GM18951 (cell line): ENCODE data around the gene RAB31.
"Not testable (repeated sequence)": the region's sequence is repeated elsewhere in the genome, so short reads cannot be mapped to it uniquely, and the experiment has no call there.

ENCODE experiments used
- POLR2A ChIP-seq: IDR thresholded peaks from 4 replicates; pipeline ENCODE4 v1.6.1; 2011; ENCODE audit warnings: mild to moderate bottlenecking; ENCODE audit not compliant: insufficient read length, insufficient read depth; ENCODE audit errors: extremely low read depth
- in situ Hi-C: fragments of 300-500 bp; cut with MboI; formaldehyde crosslinking; loops from one replicate; pipeline ENCODE4 v1.12.0; 2022; ENCODE audit warnings: low sequenced_read_pairs, mixed read lengths, inconsistent platforms; ENCODE audit not compliant: unreplicated experiment

Gene RAB31

DNA sequence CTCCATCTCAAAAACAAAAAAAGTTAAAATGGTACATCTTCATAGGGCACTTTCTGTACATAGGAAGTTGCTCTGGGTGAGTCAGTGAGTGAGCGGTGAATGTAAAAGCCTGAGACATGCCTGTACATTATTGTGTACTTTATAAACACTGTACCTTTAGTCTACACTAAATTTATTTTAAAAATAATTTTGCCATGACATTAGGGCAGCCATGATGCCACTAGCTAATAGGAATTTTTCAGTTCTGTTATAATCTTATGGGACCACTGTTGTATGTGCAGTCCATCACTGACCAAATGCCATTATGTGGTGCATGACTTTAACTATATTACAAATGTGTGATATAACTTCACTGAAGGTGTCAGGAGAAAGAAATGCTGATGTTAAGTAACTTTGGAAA lies 166.6 kb downstream of the RAB31 start:
- in situ Hi-C loops, result no loop called here

DNA sequence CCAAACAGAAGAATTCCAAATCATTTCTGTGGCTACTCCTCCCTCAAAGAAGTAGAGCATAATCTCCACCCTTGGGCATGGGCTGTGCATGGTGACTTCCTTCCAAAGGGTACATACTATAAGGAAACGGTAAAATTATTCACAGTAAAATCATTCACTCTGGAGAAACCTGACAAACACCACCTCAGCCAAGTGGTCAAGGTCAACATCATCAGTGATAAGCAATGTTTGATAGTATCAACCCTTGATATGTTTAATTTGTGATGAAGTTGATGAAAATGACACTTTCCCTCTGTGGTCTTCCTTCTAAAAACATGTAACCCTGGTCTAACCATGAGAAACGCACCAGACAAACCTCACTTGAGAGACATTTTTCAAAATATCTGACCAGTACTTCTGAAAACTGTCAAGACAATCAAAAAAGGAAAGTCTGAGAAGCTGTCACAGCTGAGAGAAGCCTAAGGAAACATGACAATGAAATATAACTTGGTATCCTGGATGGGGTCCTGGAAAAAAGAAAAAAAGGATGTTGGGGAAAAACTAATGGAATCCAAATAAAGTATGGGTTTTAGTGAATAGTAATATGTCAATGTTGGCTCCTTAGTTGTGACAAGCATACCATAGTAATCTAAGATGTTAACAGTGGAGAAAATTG lies 168.2 kb downstream of the RAB31 start:
- in situ Hi-C loops, result no loop called here

More for the DNA sequence above, 166.6 kb downstream of the RAB31 start:
- TF ChIP-seq POLR2A, result no peak

DNA sequence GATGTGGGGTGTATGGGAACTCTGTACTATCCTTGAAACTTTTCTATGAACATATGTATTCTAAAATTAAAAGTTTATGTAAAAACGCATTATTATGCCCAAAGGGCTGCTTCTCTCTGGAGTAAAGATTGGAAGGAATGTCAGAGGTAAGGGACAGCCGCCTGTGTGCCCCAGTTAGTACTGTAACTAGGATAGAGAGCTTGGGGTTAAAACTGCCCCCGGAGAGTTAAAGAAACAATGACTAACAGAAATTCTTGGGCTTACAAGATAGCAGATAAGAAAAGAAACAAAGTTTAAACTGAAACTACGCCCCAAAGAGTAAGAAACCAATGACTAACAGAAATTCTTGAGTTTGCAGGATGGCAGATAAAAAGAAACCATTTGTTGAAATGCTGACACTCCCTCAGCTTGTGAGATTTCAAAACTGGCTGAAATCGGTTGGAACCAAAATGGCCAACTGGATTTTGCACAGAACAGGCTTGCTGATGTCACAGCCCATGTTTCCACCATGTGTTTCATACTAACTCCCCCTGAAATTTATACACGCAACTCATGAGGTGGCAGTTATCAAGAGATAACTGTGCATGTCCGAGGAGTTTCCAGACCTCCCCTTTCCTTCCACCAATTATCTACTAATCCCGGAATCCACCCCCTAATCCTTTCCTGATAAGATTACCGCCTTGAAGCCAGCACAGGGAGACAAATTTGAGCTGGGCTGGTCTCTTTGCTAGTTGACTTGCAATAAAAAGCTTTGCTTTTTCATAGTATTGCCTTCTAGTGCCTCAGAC lies 169.0 kb downstream of the RAB31 start:
- in situ Hi-C loops, result no loop called here
- no peak for TF ChIP-seq POLR2A

More for the DNA sequence above, 168.2 kb downstream of the RAB31 start:
- TF ChIP-seq POLR2A, result no peak

DNA sequence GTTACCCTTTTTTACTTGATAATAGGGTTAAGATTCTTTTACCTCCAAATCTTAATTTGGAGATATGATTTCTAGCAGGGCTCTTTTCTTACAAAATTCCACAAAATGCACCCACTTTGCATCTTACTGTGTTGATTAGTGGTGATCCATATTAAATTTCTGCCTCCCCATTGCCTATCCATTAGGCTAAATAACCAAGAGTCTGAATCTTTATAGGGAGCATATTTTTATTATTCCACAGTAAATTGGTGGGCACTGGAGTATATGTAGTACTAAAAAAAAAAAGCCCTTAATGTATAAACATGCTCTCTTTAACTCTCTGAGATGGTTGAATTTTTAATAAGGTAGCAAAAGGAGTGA lies 169.5 kb downstream of the RAB31 start:
- in situ Hi-C loops, result no loop called here
- no peak for TF ChIP-seq POLR2A

DNA sequence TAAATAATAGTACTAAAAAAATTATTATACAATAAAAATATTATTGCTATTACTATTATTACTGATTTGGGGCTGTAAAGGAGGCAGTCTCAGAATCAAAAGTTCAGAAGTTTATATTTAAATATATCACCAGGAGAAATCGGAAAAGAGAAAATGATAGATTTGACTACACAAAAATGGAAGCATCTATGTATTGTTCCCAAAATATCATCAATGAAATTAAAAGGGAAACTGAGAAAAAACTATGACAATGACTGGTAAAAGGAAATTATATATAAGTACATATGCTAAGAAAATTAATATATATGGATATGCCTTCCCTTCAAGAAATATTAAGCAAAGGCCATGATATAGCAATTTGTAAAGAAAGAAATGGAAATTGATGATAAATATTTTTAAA lies 170.0 kb downstream of the RAB31 start:
- no peak for TF ChIP-seq POLR2A
- in situ Hi-C loops, result no loop called here

DNA sequence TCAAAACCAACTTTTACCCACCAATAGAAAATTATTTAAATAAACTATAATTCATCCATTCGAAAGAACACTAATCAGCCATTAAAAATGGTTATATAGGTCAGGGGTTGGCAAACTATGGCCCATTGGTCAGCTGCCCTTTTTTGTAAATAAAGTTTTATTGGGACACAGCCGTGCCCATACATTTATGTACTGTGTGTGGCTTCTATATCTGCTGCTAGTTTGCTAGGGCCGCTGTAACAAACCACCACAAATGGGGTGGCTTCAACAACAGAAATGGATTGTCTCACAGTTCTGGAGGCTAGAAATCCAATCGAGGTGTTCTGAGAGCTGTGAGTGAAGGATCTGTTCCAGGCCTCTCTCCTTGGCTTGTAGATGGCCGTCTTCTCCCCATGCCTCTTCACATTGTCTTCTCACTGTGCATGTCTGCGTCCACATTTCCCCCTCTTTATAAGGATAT lies 170.7 kb downstream of the RAB31 start:
- no peak for TF ChIP-seq POLR2A
- in situ Hi-C loops, result no loop called here

DNA sequence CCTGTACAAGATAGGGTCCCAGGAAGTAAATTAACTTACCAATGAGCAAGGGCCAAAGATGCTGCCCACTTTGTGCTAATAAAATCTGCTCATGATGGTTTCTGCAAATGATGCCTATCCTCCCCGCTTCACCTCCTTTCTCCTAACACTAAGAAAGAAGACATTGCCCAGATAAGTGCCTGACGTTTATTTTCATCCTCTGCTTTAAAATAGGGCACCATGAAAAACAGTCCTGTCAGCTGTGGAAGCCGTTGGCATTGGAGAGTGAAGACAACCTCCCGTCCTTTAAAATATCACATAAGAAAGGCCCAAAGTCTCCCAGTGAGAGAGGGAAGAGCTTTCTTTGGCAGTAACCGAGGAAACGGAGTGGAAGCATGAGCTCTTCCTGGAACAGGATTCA lies 176.0 kb downstream of the RAB31 start:
- in situ Hi-C loops, result no loop called here
- TF ChIP-seq POLR2A, result no peak

DNA sequence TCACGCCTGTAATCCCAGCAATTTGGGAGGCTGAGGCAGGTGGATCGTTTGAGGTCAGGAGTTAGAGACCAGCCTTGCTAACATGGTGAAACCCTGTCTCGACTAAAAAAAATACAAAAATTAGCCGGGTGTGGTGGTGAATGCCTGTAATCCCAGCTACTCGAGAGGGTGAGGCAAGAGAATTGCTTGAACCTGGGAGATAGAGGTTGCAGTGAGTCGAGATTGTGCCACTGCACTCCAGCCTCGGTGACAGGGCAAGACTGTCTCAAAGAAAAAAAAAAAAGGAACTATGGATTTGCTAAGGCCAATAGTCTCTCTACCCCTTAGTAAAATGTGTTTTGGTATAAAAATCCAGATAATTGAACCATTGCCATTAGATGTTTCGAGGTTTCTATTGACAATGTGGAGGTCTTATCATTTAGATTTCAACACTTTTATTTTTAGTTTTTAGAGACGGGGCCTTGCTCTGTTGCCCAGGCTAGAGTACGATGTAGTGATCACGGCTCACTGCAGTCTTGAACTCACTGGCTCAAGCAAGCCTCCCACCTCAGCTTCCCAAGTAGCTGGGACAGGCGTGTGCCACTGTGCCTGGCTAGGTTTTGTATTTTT lies 176.5 kb downstream of the RAB31 start:
- in situ Hi-C loops, result no loop called here

DNA sequence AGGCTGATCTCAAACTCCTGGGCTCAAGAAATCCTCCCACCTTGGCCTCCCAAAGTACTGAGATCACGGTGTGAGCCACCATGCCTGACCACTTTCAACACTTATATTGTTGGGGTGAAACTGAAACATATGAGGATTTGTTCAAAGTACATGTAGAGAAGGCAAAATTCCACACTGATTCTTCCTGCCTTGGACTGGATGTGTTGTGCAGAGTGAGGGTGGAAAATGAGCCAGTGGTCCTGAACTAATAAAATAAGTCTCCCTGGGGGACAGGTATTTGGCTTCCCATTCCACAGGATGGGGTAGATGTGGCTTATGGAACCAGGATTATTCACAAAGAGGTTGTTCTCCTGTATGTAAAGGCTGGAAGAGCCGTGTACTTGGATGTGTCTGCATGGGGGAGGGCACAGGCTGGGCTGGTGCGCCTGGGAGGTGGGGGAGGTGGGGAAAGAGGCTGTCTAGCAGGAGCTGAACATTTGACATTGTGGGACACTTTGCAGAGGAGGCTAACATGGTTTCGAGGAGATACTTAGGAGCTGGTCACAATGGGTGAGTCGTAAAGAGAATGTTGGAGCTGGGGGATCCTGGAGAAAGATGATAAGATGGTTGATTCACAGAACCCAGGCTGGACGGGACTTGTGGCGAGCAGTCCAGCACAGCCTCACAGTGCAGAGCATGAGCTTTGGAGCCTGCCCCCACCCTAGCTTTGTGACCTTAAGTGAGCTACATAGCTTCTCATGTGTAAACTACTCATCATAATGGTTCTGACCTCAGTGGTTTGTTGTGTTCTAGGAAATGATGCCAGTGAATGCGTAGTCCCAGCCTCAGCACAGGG lies 177.3 kb downstream of the RAB31 start, which contains the start of gene TXNDC2:
Gene TXNDC2 (plus strand): TSS at position 804 of the 835 bp plus-strand sequence. CDS start 708 bp downstream, outside the sequence.
- in situ Hi-C loops, result no loop called here
- TF ChIP-seq POLR2A, result no peak

More for the DNA sequence above, 176.5 kb downstream of the RAB31 start:
- no peak for TF ChIP-seq POLR2A

DNA sequence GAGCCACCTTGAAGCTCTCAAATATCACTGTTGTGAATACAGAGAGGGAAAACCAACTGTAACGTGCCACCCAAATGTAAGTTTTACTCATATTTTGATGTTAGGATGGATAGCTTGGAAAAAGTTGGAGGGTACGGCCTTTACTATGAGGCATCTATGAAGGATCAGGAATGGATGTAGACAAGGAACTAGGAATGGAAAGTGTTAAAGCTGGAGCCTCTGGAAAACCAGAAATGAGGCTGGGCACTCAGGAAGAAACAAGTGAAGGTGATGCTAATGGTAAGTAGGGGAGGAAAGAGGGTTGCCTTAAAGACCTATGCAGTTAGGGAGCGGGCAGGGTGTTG lies 177.9 kb downstream of the RAB31 start:
- in situ Hi-C loops, result no loop called here
- no peak for TF ChIP-seq POLR2A

DNA sequence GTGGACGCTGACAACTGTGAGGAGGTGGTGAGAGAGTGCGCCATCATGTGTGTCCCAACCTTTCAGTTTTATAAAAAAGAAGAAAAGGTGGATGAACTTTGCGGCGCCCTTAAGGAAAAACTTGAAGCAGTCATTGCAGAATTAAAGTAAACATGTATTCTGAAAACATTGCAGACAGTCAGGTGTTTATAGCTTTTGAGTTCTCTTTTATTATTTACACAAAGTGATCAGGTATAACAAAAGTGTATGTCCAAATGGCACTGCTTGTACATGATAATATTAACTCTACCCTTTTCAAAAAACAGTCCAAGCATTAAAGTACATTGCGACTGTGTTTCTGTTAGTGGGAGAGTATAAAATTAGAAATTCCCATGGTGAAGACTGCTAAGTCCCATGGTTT lies 179.9 kb downstream of the RAB31 start:
- in situ Hi-C loops, result no loop called here

DNA sequence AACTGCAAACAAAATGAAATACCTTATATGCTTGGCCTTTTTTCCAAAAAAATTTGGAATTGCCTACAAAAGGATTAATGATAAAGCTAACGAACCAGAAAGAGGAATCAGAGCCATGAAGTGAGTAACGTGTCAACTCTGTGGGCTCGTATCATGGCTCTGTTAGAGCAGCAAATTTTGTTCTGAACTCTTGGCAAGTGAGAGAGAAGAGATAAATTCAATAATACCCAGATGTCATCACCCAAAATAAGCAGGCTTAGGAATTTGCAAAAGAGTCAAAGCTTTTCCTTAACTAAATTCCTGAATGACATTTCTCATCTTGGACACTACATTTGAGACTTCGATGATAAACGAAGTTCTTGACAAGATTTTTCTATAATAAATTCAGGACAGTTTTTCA lies 182.1 kb downstream of the RAB31 start:
- TF ChIP-seq POLR2A, result no peak
- in situ Hi-C loops, result no loop called here

More for the DNA sequence above, 179.9 kb downstream of the RAB31 start:
- no peak for TF ChIP-seq POLR2A

DNA sequence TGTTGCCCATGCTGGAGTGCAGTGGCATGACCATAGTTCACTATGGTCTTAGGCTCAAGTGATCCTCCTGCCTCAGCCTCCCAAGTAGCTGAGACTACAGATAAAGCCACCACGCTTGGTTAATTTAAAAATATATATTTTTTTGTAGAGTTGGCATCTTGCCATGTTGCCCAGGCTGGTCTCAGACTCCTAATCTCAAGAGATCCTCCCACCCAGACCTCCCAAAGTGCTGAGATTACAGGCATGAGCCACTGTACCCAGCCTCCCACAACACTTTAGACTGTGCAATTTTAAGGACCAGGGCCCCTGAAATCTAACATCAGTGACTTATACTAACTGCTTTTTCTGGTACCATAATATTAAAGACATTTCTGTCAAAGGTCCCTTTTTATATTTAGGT lies 182.9 kb downstream of the RAB31 start:
- in situ Hi-C loops, result no loop called here
- no peak for TF ChIP-seq POLR2A

DNA sequence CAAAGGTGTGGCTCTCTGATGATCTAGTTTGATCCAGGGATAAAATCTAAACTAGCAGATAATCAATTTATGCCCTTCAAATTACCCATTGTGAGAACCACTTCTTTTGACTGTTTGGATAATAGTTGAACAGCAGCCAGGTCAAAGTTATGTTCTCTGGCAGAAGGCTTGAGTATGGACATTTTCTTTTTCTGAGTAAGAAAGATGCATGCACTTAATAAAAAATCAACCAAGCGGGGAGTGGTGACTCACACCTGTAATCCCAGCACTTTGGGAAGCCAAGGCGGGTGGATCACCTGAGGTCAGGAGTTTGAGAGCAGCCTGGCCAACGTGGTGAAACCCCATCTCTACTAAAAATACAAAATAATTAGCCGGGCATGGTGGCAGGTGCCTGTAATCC lies 183.4 kb downstream of the RAB31 start:
- in situ Hi-C loops, result not testable (repeated sequence)
